Measurements from ENCODE around the gene TNS1.

TNS1 gene

GRCh38 chr2:217822296-217823252 lies 180.2 kb downstream of the TNS1 start:
- Histone ChIP-seq H3K27ac (no peak overlapping the region), H3K36me3 (no peaks in the 10 kb centered on the region), H3K9me3 (no peaks in the 10 kb centered on the region), H3K4me1 (ENCODE audit: control insufficient read depth in 1 of 2, insufficient read depth in 1 of 2, low read depth in 1 of 2, low read length in 1 of 2) (no peaks in the 10 kb centered on the region), H3K27me3 (no peaks in the 10 kb centered on the region), H3K4me3 (ENCODE audit: low read depth in 1 of 2, low read length in 1 of 2) (no peak overlapping the region)
- TF ChIP-seq CTCF (IDR thresholded peaks at IDR 0.05) = no peak

- no peak overlapping the region for H3K27ac ChIP-seq
- H3K4me1 ChIP-seq (ENCODE audit: control insufficient read depth in 1 of 2, insufficient read depth in 1 of 2, low read depth in 1 of 2, low read length in 1 of 2) = no peaks in the 10 kb centered on the region
- H3K27me3 ChIP-seq = no peaks in the 10 kb centered on the region
- H3K36me3 ChIP-seq = no peaks in the 10 kb centered on the region
- no peak for TF ChIP-seq CTCF (IDR thresholded peaks at IDR 0.05)
- no peaks in the 10 kb centered on the region for H3K9me3 ChIP-seq
- H3K4me3 ChIP-seq (ENCODE audit: low read depth in 1 of 2, low read length in 1 of 2) = no peak overlapping the region
Measured at GRCh38 chr2:217821536-217822147, 181.2 kb downstream of the TNS1 start.

- Histone ChIP-seq H3K27ac (no peak overlapping the region), H3K4me3 (ENCODE audit: low read depth in 1 of 2, low read length in 1 of 2) (no peak overlapping the region), H3K27me3 (no peaks in the 10 kb centered on the region), H3K4me1 (ENCODE audit: control insufficient read depth in 1 of 2, insufficient read depth in 1 of 2, low read depth in 1 of 2, low read length in 1 of 2) (no peaks in the 10 kb centered on the region), H3K9me3 (no peaks in the 10 kb centered on the region), H3K36me3 (no peaks in the 10 kb centered on the region)
- TF ChIP-seq CTCF (IDR thresholded peaks at IDR 0.05) = no peak
Measured at GRCh38 chr2:217820904-217821303, 181.9 kb downstream of the TNS1 start.

- no peak for TF ChIP-seq CTCF (IDR thresholded peaks at IDR 0.05)
- Histone ChIP-seq H3K27ac (no peak overlapping the region), H3K4me3 (ENCODE audit: low read depth in 1 of 2, low read length in 1 of 2) (no peak overlapping the region), H3K36me3 (no peaks in the 10 kb centered on the region), H3K9me3 (no peaks in the 10 kb centered on the region), H3K27me3 (no peaks in the 10 kb centered on the region), H3K4me1 (ENCODE audit: control insufficient read depth in 1 of 2, insufficient read depth in 1 of 2, low read depth in 1 of 2, low read length in 1 of 2) (no peaks in the 10 kb centered on the region)
Measured at GRCh38 chr2:217820091-217820819, 182.5 kb downstream of the TNS1 start.

- H3K4me1 ChIP-seq (ENCODE audit: control insufficient read depth in 1 of 2, insufficient read depth in 1 of 2, low read depth in 1 of 2, low read length in 1 of 2) = no peaks in the 10 kb centered on the region
- no peaks in the 10 kb centered on the region for H3K36me3 ChIP-seq
- H3K27ac ChIP-seq = no peak overlapping the region
- no peaks in the 10 kb centered on the region for H3K27me3 ChIP-seq
- no peak for TF ChIP-seq CTCF (IDR thresholded peaks at IDR 0.05)
- no peak overlapping the region for H3K4me3 ChIP-seq (ENCODE audit: low read depth in 1 of 2, low read length in 1 of 2)
- H3K9me3 ChIP-seq = no peaks in the 10 kb centered on the region
Measured at GRCh38 chr2:217818293-217818850, 184.4 kb downstream of the TNS1 start.

All from neutrophil (primary cell).